ENCODE data around the gene C6orf120. TPM values are rescaled to one million over a fixed set of nuclear protein-coding genes. Genes with fewer than 3 reads are reported as not detected.

C6orf120 gene
- total RNA-seq, 4 donors from 2014 or later: 25.3 to 35.6 (median 31.2) TPM

DNA sequence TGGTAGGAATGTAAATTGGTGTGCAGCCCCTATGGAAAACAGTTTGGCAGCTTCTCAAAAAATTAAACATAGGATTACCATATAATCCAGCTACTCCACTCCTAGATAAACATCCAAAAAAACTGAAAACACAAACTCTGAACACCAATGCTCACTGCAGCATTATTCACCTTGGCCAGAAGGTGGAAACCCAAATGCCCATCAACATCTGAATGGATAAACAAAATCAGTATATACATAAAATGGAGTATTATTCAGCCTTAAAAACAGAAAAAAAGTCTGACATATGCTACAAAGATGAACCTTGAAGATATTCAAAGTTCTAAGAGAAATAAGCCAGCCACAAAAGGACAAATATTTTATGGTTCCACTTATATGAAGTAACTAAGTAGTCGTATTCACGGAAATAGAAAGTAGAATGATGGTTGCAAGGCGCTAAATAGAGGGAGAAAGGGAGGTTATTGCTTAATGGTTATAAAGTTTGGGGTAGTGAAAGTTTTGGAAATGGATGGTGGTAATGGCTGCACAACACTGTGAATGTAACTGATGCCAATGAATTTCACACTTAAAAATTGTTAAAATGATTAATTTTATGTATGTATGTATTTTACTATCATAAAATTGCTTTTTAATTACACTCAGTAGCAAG is 18.4 kb downstream of the C6orf120 start:
- TF ChIP-seq EP300 (IDR thresholded peaks at IDR 0.05): no peak
- no peak for DNase-seq (ENCODE audit: extremely low spot score)
- intact Hi-C loops (cut with DNase I): no loop called here
- Histone ChIP-seq H3K36me3 (peaks cover 9 to 20% (median 16%) of the 10 kb centered on the region in 4 donors), H3K9me3 (no peaks in the 10 kb centered on the region), H3K27me3 (no peaks in the 10 kb centered on the region), H3K27ac (replicated peaks in 1 of 4) (no peak overlapping the region), H3K4me3 (no peak overlapping the region), H3K4me1 (peaks cover 26 to 54% (median 36%) of the 10 kb centered on the region in 4 donors)
- WGBS: 82% methylated on average over 3 of the region's 3 CpGs

- DNase-seq (ENCODE audit: extremely low spot score): no peak
These were observed 20.7 kb downstream of the C6orf120 start for GRCh38 chr6:169722362-169723199.

GRCh38 chr6:169723200-169723909 is 21.4 kb downstream of the C6orf120 start:
- Histone ChIP-seq H3K36me3 (no peaks in the 10 kb centered on the region), H3K4me1 (peaks cover 26 to 56% (median 40%) of the 10 kb centered on the region in 4 donors), H3K27ac (replicated peaks in 1 of 4) (peak overlapping the region; percentile 93 to 95 (median 94)), H3K4me3 (peak overlapping the region; percentile 67 to 93 (median 86)), H3K9me3 (no peaks in the 10 kb centered on the region), H3K27me3 (no peaks in the 10 kb centered on the region)
- DNase-seq (ENCODE audit: extremely low spot score): peak; percentile 93
- TF ChIP-seq POLR2AphosphoS5 (IDR thresholded peaks at IDR 0.05): peak; percentile 39 to 65
- no peak for TF ChIP-seq POLR2A (IDR thresholded peaks at IDR 0.05; ENCODE audit: low read depth)
- under 1% methylated on average over 34 of the region's 70 CpGs for WGBS
- intact Hi-C loops (cut with DNase I): loop anchor here (2.0 kb wide), 1 partner anchor 21 kb away; the partner anchor contains the start of genes C6orf120 and WDR27

More at GRCh38 chr6:169722362-169723199, 20.7 kb downstream of the C6orf120 start:
- H3K9me3 ChIP-seq: no peaks in the 10 kb centered on the region
- intact Hi-C loops (cut with DNase I): loop anchor here (2.0 kb wide), 1 partner anchor 20 kb away; the partner anchor contains the start of genes C6orf120 and WDR27
- peaks cover 0 to 2% (median 0%) of the 10 kb centered on the region in 4 donors for H3K36me3 ChIP-seq
- 4% methylated on average over 19 of the region's 22 CpGs for WGBS
- TF ChIP-seq, protein P1, sequence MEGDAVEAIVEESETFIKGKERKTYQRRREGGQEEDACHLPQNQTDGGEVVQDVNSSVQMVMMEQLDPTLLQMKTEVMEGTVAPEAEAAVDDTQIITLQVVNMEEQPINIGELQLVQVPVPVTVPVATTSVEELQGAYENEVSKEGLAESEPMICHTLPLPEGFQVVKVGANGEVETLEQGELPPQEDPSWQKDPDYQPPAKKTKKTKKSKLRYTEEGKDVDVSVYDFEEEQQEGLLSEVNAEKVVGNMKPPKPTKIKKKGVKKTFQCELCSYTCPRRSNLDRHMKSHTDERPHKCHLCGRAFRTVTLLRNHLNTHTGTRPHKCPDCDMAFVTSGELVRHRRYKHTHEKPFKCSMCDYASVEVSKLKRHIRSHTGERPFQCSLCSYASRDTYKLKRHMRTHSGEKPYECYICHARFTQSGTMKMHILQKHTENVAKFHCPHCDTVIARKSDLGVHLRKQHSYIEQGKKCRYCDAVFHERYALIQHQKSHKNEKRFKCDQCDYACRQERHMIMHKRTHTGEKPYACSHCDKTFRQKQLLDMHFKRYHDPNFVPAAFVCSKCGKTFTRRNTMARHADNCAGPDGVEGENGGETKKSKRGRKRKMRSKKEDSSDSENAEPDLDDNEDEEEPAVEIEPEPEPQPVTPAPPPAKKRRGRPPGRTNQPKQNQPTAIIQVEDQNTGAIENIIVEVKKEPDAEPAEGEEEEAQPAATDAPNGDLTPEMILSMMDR (IDR thresholded peaks at IDR 0.05): no peak
- TF ChIP-seq POLR2AphosphoS5 (IDR thresholded peaks at IDR 0.05): peak in 1 of 2 donors; percentile 37
- H3K27me3 ChIP-seq: no peaks in the 10 kb centered on the region
- H3K27ac ChIP-seq (replicated peaks in 1 of 4): peak overlapping the region; percentile 93 to 95 (median 94)
- peaks cover 26 to 59% (median 40%) of the 10 kb centered on the region in 4 donors for H3K4me1 ChIP-seq
- peak overlapping the region; percentile 67 to 93 (median 86) for H3K4me3 ChIP-seq

- H3K9me3 ChIP-seq: no peaks in the 10 kb centered on the region
- intact Hi-C loops (cut with DNase I): loop anchor here (2.0 kb wide), 2 partner anchors 21 to 27 kb away; partner anchors contain the start of genes C6orf120, DYNLT2, ERMARD and WDR27
- DNase-seq (ENCODE audit: extremely low spot score): no peak
These were observed 22.1 kb downstream of the C6orf120 start for GRCh38 chr6:169723991-169724493.

More at GRCh38 chr6:169723991-169724493, 22.1 kb downstream of the C6orf120 start:
- H3K36me3 ChIP-seq: no peaks in the 10 kb centered on the region
- 0% methylated on average over 4 of the region's 89 CpGs for WGBS
- H3K4me1 ChIP-seq: peaks cover 26 to 49% (median 37%) of the 10 kb centered on the region in 4 donors
- TF ChIP-seq POLR2AphosphoS5 (IDR thresholded peaks at IDR 0.05): no peak
- no peak for TF ChIP-seq EP300 (IDR thresholded peaks at IDR 0.05)
- TF ChIP-seq, protein P1 (IDR thresholded peaks at IDR 0.05): no peak
- TF ChIP-seq POLR2A (IDR thresholded peaks at IDR 0.05; ENCODE audit: low read depth): no peak
- H3K27ac ChIP-seq (replicated peaks in 1 of 4): peak overlapping the region; percentile 94 to 98 (median 96)
- peak overlapping the region; percentile 67 to 93 (median 86) for H3K4me3 ChIP-seq
- H3K27me3 ChIP-seq: no peaks in the 10 kb centered on the region

Data from esophagus muscularis mucosa (tissue), 4 donors.